ACC112 (cell line): ENCODE data around the gene PLD1.
"Not testable (repeated sequence)": the region's sequence is repeated elsewhere in the genome, so short reads cannot be mapped to it uniquely, and the experiment has no call there.

Experiments used
- H2AFZ ChIP-seq: fragments of 200-600 bp; sonication (generic); one replicate; pipeline ENCODE4 v1.6.0; 2017; ENCODE audit warnings: antibody characterized with exemption, low read length; ENCODE audit not compliant: unreplicated experiment
- H3K27ac ChIP-seq: fragments of 200-600 bp; sonication (generic); 2 replicates; pipeline ENCODE4 v1.5.1; 2014; ENCODE audit warnings: low read depth, mild to moderate bottlenecking, antibody characterized with exemption, low read length, moderate library complexity
- H3K27me3 ChIP-seq: fragments of 200-600 bp; sonication (generic); 2 replicates; pipeline ENCODE4 v1.6.1; 2014; ENCODE audit warnings: mild to moderate bottlenecking, antibody characterized with exemption, low read length, moderate library complexity, mixed read lengths; ENCODE audit not compliant: insufficient read depth
- H3K36me3 ChIP-seq: fragments of 200-600 bp; sonication (generic); 2 replicates; pipeline ENCODE4 v1.6.1; 2016; ENCODE audit warnings: mild to moderate bottlenecking, antibody characterized with exemption, low read length, moderate library complexity, mixed read lengths; ENCODE audit not compliant: insufficient read depth
- H3K4me1 ChIP-seq: fragments of 200-600 bp; sonication (generic); one replicate; pipeline ENCODE4 v1.6.1; 2016; ENCODE audit warnings: low read length, mixed read lengths; ENCODE audit not compliant: insufficient read depth, unreplicated experiment, control insufficient read depth
- H3K4me3 ChIP-seq: fragments of 200-600 bp; sonication (generic); 2 replicates; pipeline ENCODE4 v1.5.1; 2014; ENCODE audit warnings: mild to moderate bottlenecking, low read depth, low read length
- H3K79me2 ChIP-seq: fragments of 200-600 bp; sonication (generic); one replicate; pipeline ENCODE4 v1.6.0; 2016; ENCODE audit warnings: low read length; ENCODE audit not compliant: control insufficient read depth, unreplicated experiment, insufficient read depth

Gene PLD1

GRCh38 chr3:171695426-171695825, 114.9 kb downstream of the PLD1 start:
- H2AFZ ChIP-seq, result no peak overlapping the region
- H3K4me3 ChIP-seq, result no peak overlapping the region
- no peaks in the 10 kb centered on the region for H3K79me2 ChIP-seq
- H3K27me3 ChIP-seq, result no peaks in the 10 kb centered on the region
- peaks cover 9% of the 10 kb centered on the region for H3K4me1 ChIP-seq
- no peak overlapping the region for H3K27ac ChIP-seq
- H3K36me3 ChIP-seq, result peaks cover 6% of the 10 kb centered on the region; the same call in 1 of the 2 replicates

GRCh38 chr3:171694888-171695287, 115.4 kb downstream of the PLD1 start:
- Histone ChIP-seq H3K36me3 (peaks cover 7% of the 10 kb centered on the region; the same call in 1 of the 2 replicates), H3K4me1 (peaks cover 9% of the 10 kb centered on the region), H3K79me2 (no peaks in the 10 kb centered on the region), H3K27me3 (no peaks in the 10 kb centered on the region), H3K4me3 (no peak overlapping the region), H3K27ac (no peak overlapping the region), H2AFZ (no peak overlapping the region)

DNA sequence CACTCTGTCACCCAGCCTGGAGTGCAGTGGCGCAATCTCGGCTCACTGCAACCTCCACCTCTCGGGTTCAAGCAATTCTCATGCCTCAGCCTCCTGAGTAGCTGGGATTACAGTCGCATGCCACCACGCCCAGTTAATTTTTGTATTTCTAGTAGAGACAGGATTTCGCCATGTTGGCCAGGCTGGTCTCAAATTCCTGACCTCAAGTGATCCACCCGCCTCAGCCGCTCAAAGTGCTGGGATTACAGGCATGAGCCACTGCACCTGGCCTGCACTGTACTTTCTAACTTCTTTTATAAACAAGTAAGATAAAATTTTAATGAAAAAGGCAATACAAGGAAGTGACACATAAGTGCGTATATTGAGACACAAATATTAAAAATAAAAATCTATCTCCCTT, 117.7 kb downstream of the PLD1 start:
- not testable (repeated sequence) for H3K79me2 ChIP-seq, H3K27ac ChIP-seq, H3K27me3 ChIP-seq, H3K36me3 ChIP-seq, H2AFZ ChIP-seq, H3K4me3 ChIP-seq, H3K4me1 ChIP-seq

DNA sequence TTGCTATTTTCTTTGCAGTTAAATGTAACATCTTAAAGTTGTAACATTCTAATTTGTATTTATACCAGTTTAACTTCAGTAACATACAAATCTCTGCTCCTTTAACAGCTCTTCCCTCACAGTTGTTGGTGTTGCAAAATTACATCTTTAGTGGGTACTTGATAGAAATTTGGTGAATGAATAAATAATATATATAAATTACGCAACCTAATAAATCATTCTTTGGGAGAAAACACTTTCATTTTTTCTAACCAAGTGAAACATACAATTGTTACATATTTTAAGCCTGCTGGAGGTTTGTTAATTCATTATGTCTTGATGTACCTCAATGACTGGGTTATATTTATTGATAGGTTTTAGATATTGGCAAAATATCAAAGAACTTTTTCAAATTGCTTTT, 118.8 kb downstream of the PLD1 start:
- Histone ChIP-seq H3K36me3 (peaks cover 7% of the 10 kb centered on the region; the same call in 1 of the 2 replicates), H3K27me3 (no peaks in the 10 kb centered on the region), H3K4me3 (no peak overlapping the region), H3K79me2 (no peaks in the 10 kb centered on the region), H2AFZ (no peak overlapping the region), H3K27ac (no peak overlapping the region), H3K4me1 (peaks cover 9% of the 10 kb centered on the region)

DNA sequence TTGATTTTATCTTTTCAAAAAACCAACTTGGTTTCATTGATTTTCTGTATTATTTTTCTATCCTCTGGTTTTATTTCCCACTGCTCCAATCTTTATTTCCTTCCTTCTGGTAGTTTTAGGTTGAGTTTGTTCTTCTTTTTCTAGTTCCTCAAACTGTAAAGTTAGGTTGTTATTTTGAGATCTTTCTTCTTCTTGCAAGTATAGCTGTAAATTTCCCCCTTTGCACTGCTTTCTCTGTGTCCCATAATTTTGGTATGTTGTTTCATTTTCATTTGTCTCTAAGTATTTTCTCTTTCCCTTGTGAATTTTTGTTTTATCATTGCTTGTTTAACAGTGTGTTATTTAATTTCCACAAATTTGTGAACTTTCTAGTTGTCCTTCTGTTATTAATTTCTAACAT, 120.0 kb downstream of the PLD1 start:
- H2AFZ ChIP-seq, result no peak overlapping the region
- no peaks in the 10 kb centered on the region for H3K27me3 ChIP-seq
- peaks cover 7% of the 10 kb centered on the region; the same call in 1 of the 2 replicates for H3K36me3 ChIP-seq
- H3K4me3 ChIP-seq, result no peak overlapping the region
- peaks cover 4% of the 10 kb centered on the region for H3K4me1 ChIP-seq
- H3K79me2 ChIP-seq, result no peaks in the 10 kb centered on the region
- no peak overlapping the region for H3K27ac ChIP-seq

DNA sequence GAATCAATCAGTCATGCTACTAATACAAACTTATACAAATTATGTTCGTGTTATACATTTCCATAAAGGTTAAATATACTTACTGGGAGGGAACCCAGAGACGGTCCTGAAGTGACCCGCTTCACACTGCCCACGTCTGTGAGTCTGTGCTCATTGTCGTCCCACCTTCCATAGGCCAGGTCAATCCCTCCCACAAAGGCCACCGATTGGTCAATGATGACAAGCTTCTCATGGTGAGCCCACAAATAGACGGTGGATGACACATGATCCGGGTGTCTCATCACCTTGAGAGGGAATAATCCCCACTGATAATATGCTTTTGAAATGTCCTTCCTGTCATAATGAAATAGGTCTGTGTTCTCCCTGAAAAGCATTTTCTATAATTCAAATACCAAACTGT, 121.7 kb downstream of the PLD1 start:
- H3K4me1 ChIP-seq, result no peaks in the 10 kb centered on the region
- H3K27me3 ChIP-seq, result no peaks in the 10 kb centered on the region
- H2AFZ ChIP-seq, result no peak overlapping the region
- no peak overlapping the region for H3K4me3 ChIP-seq
- H3K79me2 ChIP-seq, result no peaks in the 10 kb centered on the region
- H3K27ac ChIP-seq, result no peak overlapping the region
- H3K36me3 ChIP-seq, result peaks cover 7% of the 10 kb centered on the region; the same call in 1 of the 2 replicates

DNA sequence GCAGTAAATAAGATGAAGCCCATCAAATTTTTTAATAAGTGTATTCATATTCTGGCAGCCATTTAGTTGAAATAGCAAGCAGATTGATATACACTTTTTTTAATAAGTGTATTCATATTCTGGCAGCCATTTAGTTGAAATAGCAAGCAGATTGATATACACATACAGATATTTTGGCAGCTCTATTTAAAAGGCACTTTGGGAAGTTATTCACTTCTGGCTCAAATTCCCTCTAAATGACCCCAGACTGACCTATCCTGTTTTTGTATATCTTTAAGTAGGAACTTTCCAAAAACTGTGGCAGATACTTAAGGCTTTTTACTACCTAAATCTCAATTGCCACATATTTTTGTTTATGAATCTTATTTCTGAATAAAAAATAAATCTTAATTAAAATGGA, 122.3 kb downstream of the PLD1 start:
- no peaks in the 10 kb centered on the region for H3K27me3 ChIP-seq
- no peaks in the 10 kb centered on the region for H3K79me2 ChIP-seq
- no peaks in the 10 kb centered on the region for H3K4me1 ChIP-seq
- H3K27ac ChIP-seq, result no peak overlapping the region
- no peak overlapping the region for H2AFZ ChIP-seq
- peaks cover 7% of the 10 kb centered on the region; the same call in 1 of the 2 replicates for H3K36me3 ChIP-seq
- no peak overlapping the region for H3K4me3 ChIP-seq

GRCh38 chr3:171687581-171687980, 122.7 kb downstream of the PLD1 start:
- H3K4me3 ChIP-seq, result no peak overlapping the region
- no peaks in the 10 kb centered on the region for H3K4me1 ChIP-seq
- H3K79me2 ChIP-seq, result no peaks in the 10 kb centered on the region
- no peak overlapping the region for H3K27ac ChIP-seq
- H3K27me3 ChIP-seq, result no peaks in the 10 kb centered on the region
- no peak overlapping the region for H2AFZ ChIP-seq
- H3K36me3 ChIP-seq, result peaks cover 7% of the 10 kb centered on the region; the same call in 1 of the 2 replicates

- Histone ChIP-seq H3K4me1 (no peaks in the 10 kb centered on the region), H3K27me3 (no peaks in the 10 kb centered on the region), H3K4me3 (no peak overlapping the region), H2AFZ (no peak overlapping the region), H3K27ac (no peak overlapping the region), H3K79me2 (no peaks in the 10 kb centered on the region), H3K36me3 (peaks cover 7% of the 10 kb centered on the region; the same call in 1 of the 2 replicates)
Observed at GRCh38 chr3:171687064-171687463, 123.2 kb downstream of the PLD1 start.

DNA sequence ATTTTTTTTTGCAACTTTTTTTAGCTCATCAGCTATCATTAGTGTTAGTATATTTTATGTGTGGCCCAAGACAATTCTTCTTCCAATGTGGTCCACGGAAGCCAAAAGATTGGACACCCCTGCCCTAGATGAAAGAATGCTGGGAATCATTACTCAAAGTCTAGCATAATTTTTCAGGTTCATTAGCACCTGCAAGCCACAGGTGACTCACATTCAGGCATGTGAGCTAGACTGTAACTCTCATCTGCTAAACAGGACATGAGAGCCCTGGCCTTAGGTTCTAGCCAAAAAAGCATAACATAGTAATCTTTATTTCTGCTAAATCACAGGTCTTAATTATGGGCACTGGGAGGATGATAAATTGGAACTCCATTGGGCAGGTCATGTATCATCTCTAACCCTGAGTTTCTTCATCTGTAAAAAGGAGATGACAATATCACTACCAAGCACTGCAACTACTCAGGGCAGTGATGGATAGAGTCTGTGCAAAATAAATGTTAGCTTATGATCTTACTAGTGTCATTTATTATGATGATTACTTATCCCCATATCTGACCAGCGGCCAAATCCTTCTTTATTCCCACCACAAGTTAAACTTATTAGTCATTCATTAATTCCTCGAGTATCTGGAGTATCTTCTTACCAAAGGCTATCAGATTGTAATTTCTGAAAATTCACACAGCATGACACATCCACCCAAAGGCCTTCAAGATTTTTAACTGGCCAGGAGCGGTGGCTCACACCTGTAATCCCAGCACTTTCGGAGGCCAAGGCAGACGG, 125.0 kb downstream of the PLD1 start:
- Histone ChIP-seq H3K4me1 (no peaks in the 10 kb centered on the region), H3K27me3 (no peaks in the 10 kb centered on the region), H2AFZ (no peak overlapping the region), H3K36me3 (no peaks in the 10 kb centered on the region), H3K4me3 (no peak overlapping the region), H3K79me2 (no peaks in the 10 kb centered on the region), H3K27ac (no peak overlapping the region)

DNA sequence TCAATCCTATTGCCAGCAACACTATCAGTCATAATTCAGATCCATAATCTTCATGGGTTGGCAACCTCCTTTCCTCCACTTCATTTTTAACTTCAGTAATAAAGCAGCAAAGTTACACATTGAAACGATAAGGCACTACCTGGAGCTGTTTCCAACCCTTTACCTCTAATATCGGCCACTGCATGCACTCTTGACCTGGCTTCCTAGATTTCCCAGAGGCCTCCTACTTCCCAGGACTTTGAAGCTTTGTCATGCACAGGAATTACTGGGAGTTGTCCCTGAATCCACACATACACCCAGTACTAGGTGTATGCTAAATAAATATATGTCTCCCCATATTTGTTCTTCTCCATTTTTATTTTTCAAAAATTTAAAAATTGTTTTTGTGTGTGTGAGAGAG, 126.1 kb downstream of the PLD1 start:
- Histone ChIP-seq H3K4me1 (no peaks in the 10 kb centered on the region), H2AFZ (no peak overlapping the region), H3K36me3 (no peaks in the 10 kb centered on the region), H3K79me2 (no peaks in the 10 kb centered on the region), H3K4me3 (no peak overlapping the region), H3K27ac (no peak overlapping the region), H3K27me3 (no peaks in the 10 kb centered on the region)
